GM12878 (cell line): ENCODE data around the gene PIGN. TPM values are rescaled to one million over a fixed set of nuclear protein-coding genes. Genes with fewer than 3 reads are reported as not detected.

Source experiments
- ATAC-seq: fragments of 200-7000 bp; cut with Tn5 transposase; 3 replicates; pipeline ENCODE4 v1.9.1; 2020; ENCODE audit warnings: mild to moderate bottlenecking, moderate library complexity
- BruUV-seq: library from RNA; stranded (reverse); fragments of 400-500 nt; replicated peaks from 2 replicates; lab custom pipeline; 2021; lab: Mats Ljungman, UMichigan
- CTCF ChIA-PET: fragments of 300-600 bp; sonication (Branson Sonifier 250); formaldehyde crosslinking; extraction: SDS; loops from one replicate; lab custom pipeline; 2021; ENCODE audit warnings: inconsistent platforms; lab: Yijun Ruan, JAX
- POLR2A ChIA-PET: fragments of 350-600 bp; formaldehyde crosslinking; extraction: SDS; loops from one replicate; lab custom pipeline; 2021; ENCODE audit warnings: inconsistent platforms; lab: Charles Lee
- RAD21 ChIA-PET: fragments of 300-600 bp; sonication (Branson Sonifier 250); formaldehyde crosslinking; loops from one replicate; lab custom pipeline; 2023; ENCODE audit warnings: antibody characterized with exemption; ENCODE audit not compliant: unreplicated experiment; lab: Charles Lee
- SMC1A ChIA-PET: fragments of 300-600 bp; sonication (Branson Sonifier 250); formaldehyde crosslinking; loops from one replicate; lab custom pipeline; 2023; ENCODE audit not compliant: unreplicated experiment, uncharacterized antibody; lab: Charles Lee
- DNase-seq: peaks from one replicate; pipeline ENCODE4 v3.0.0-alpha.2; 2011; ENCODE audit warnings: low read depth, low spot score
- FAIRE-seq: peaks from 3 replicates; lab custom pipeline; 2011; peaks lifted over from hg19 to GRCh38; lab: Jason Lieb, UNC
- H2AFZ ChIP-seq: 2 replicates; pipeline ENCODE4 v1.6.0; 2011; ENCODE audit warnings: low read depth, low read length, control low read depth; ENCODE audit not compliant: control insufficient read depth
- H3K27ac ChIP-seq: 2 replicates; pipeline ENCODE4 v1.5.1; 2011; ENCODE audit warnings: control low read depth; ENCODE audit not compliant: control insufficient read depth, insufficient read depth
- H3K27me3 ChIP-seq, 2 experiments: replicated peaks in 1 of 2; 2 replicates each; pipeline versions ENCODE4 v1.6.0 to v1.6.1; 2011; ENCODE audit warnings: low read length in 1 of 2; ENCODE audit not compliant: control insufficient read depth in 2 of 2, insufficient read depth in 2 of 2
- H3K36me3 ChIP-seq, 2 experiments: 2 replicates each; pipeline ENCODE4 v1.5.1; 2011; ENCODE audit warnings: low read length in 1 of 2; ENCODE audit not compliant: control insufficient read depth in 2 of 2, insufficient read depth in 2 of 2
- H3K4me1 ChIP-seq: 2 replicates; pipeline ENCODE4 v1.6.1; 2011; ENCODE audit warnings: mild to moderate bottlenecking, low read length, moderate library complexity, mixed read lengths; ENCODE audit not compliant: control insufficient read depth, insufficient read depth
- H3K4me2 ChIP-seq: 2 replicates; pipeline ENCODE4 v1.6.0; 2011; ENCODE audit warnings: control low read depth; ENCODE audit not compliant: control insufficient read depth, insufficient read depth
- H3K4me3 ChIP-seq: fragments of 200-600 bp; sonication (generic); 2 replicates; pipeline ENCODE4 v1.5.1; 2016
- H3K79me2 ChIP-seq: 2 replicates; pipeline ENCODE4 v1.6.0; 2011; ENCODE audit warnings: low read length; ENCODE audit not compliant: control insufficient read depth, insufficient read depth
- H3K9ac ChIP-seq: 2 replicates; pipeline ENCODE4 v1.8.0; 2011; ENCODE audit warnings: low read length, control low read depth, mixed read lengths; ENCODE audit not compliant: control insufficient read depth, insufficient read depth
- H3K9me3 ChIP-seq: replicated peaks from 3 replicates; pipeline ENCODE4 v1.5.1; 2011; ENCODE audit warnings: mild to moderate bottlenecking, low read length; ENCODE audit not compliant: control insufficient read depth, insufficient read depth
- H4K20me1 ChIP-seq: 2 replicates; pipeline ENCODE4 v1.6.0; 2011; ENCODE audit not compliant: control insufficient read depth, insufficient read depth
- ATF7 ChIP-seq: fragments of 450-650 bp; IDR thresholded peaks from 2 replicates; pipeline ENCODE4 v1.6.1; 2016; ENCODE audit warnings: low read depth, mild to moderate bottlenecking
- NFXL1 ChIP-seq: fragments of 450-650 bp; IDR thresholded peaks from 2 replicates; pipeline ENCODE4 v1.6.1; 2017; ENCODE audit warnings: antibody characterized with exemption, mild to moderate bottlenecking, borderline replicate concordance
- WGBS: methylation state at CpG from one replicate; pipeline ENCODE4 v1.1.6; 2016; ENCODE audit warnings: low lambda C conversion rate; ENCODE audit not compliant: insufficient replicate concordance, insufficient coverage; ENCODE audit errors: missing lambda C conversion rate; 5-methylcytosine and 5-hydroxymethylcytosine counted together
- in situ Hi-C: fragments of 300-500 bp; cut with MboI; formaldehyde crosslinking; loops from 9 replicates; pipeline ENCODE4 v1.14.3; 2018; ENCODE audit warnings: mixed read lengths
- intact Hi-C: fragments of 100-400 bp; cut with micrococcal nuclease; formaldehyde crosslinking; loops from one replicate; pipeline ENCODE4 v1.14.2; 2022; ENCODE audit not compliant: unreplicated experiment
- polyA plus RNA-seq, 11 experiments: library from polyadenylated mRNA; depleted of rRNA in 4 of 11; unstranded in 6 of 11; stranded (reverse) in 5 of 11; fragments of >200 nt; fragmentation: Nextera tagmentation in 4 of 11; fragmentation: Illumina TruSeq in 1 of 11; extraction: Ambion mirVana in 4 of 11; extraction: Trizol in 1 of 11; gene quantifications; 1 replicate in 1 of 11; 2 replicates in 10 of 11; pipeline versions ENCODE4 v1.2.1 to v1.2.3, GENCODE V29; 2011 to 2016; ENCODE audit warnings: inconsistent platforms in 2 of 11, missing spikeins in 2 of 11, low read depth in 1 of 11
- total RNA-seq, 4 experiments: library from RNA; depleted of rRNA in 3 of 4; stranded (reverse); fragments of >200 nt in 3 of 4; fragmentation: Illumina TruSeq in 1 of 4; extraction: Trizol in 1 of 4; gene quantifications; 2 replicates each; pipeline versions ENCODE4 v1.2.1 to v1.2.3, GENCODE V29; 2013 to 2021
- TF ChIP-seq, protein P1 (sequence below): fragments of 450-650 bp; conservative IDR thresholded peaks from 2 replicates; pipeline ENCODE4 v1.6.1; 2017; ENCODE audit warnings: mild to moderate bottlenecking, moderate library complexity
- TF ChIP-seq, protein P2 (sequence below): fragments of 450-650 bp; IDR thresholded peaks from 2 replicates; pipeline ENCODE4 v1.6.1; 2017; ENCODE audit warnings: low read depth, mild to moderate bottlenecking, moderate library complexity

Gene PIGN
- total and polyA plus RNA-seq, 10 of the 15 experiments (the other 5 are each of a cell fraction or from before 2014, with no cell fraction given): 6.9 to 25.4 (median 18.7) TPM

DNA sequence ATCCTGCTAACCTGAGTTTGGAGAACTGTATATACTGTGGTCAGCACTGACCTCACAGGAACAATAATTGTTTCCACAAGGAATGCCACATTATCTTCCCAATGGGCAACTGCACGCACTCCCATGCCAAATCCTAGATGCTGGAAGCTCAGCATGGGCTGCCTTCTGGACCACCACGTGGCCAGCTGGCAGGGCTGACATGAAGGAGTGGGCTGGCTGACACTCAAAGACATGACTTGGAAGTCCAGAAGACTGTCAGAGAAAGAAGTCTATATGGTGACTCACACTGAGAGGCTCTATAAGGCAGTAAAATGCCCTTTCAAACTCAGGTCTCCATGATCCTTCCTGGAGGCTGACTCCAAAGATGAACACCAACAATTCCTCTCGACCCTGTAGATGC, 195.7 kb downstream of the PIGN start:
- H3K4me1 ChIP-seq: no peaks in the 10 kb centered on the region
- in situ Hi-C loops (no loop called here), intact Hi-C loops (no loop called here)
- ChIA-PET RAD21 (no interaction called here), SMC1A (no interaction called here), POLR2A (no interaction called here), CTCF (interaction anchor here (1.3 kb wide), 1 partner anchor 140 kb away, joined by 3 read pairs; no protein-coding TSS in a partner anchor)
- DNase-seq (no peak), ATAC-seq (no peak), FAIRE-seq (no peak)
- H3K79me2 ChIP-seq: no peaks in the 10 kb centered on the region
- H3K4me3 ChIP-seq: no peak overlapping the region
- BruUV-seq: no TSS peak
- H3K27me3 ChIP-seq: no peaks in the 10 kb centered on the region
- no peak overlapping the region for H3K27ac ChIP-seq
- TF ChIP-seq, protein P1, sequence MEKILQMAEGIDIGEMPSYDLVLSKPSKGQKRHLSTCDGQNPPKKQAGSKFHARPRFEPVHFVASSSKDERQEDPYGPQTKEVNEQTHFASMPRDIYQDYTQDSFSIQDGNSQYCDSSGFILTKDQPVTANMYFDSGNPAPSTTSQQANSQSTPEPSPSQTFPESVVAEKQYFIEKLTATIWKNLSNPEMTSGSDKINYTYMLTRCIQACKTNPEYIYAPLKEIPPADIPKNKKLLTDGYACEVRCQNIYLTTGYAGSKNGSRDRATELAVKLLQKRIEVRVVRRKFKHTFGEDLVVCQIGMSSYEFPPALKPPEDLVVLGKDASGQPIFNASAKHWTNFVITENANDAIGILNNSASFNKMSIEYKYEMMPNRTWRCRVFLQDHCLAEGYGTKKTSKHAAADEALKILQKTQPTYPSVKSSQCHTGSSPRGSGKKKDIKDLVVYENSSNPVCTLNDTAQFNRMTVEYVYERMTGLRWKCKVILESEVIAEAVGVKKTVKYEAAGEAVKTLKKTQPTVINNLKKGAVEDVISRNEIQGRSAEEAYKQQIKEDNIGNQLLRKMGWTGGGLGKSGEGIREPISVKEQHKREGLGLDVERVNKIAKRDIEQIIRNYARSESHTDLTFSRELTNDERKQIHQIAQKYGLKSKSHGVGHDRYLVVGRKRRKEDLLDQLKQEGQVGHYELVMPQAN: no peak
- no peak for TF ChIP-seq ATF7
- TF ChIP-seq NFXL1: no peak
- TF ChIP-seq, protein P2, sequence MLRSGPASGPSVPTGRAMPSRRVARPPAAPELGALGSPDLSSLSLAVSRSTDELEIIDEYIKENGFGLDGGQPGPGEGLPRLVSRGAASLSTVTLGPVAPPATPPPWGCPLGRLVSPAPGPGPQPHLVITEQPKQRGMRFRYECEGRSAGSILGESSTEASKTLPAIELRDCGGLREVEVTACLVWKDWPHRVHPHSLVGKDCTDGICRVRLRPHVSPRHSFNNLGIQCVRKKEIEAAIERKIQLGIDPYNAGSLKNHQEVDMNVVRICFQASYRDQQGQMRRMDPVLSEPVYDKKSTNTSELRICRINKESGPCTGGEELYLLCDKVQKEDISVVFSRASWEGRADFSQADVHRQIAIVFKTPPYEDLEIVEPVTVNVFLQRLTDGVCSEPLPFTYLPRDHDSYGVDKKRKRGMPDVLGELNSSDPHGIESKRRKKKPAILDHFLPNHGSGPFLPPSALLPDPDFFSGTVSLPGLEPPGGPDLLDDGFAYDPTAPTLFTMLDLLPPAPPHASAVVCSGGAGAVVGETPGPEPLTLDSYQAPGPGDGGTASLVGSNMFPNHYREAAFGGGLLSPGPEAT: no peak
- no peaks in the 10 kb centered on the region for H3K36me3 ChIP-seq
- H4K20me1 ChIP-seq: no peaks in the 10 kb centered on the region
- H3K9me3 ChIP-seq: no peaks in the 10 kb centered on the region; the same call in 2 of the 3 replicates
- H3K4me2 ChIP-seq: no peak overlapping the region
- 19% methylated on average over 3 of the region's 3 CpGs for WGBS
- no peak overlapping the region for H3K9ac ChIP-seq
- H2AFZ ChIP-seq: no peak overlapping the region

Other genes starting within 250 kb of the PIGN start
- gene RELCH, start 199 bp upstream of the PIGN start, total RNA-seq (2014; rRNA removed): 23.4 and 26.1 TPM in 2 replicates
- 23.6 and 28.6 TPM in 2 replicates for gene RELCH, start 199 bp upstream of the PIGN start, total RNA-seq (2014; rRNA removed; fragmentation: Illumina TruSeq; extraction: Trizol)
- 20.3 and 21.3 TPM in 2 replicates for gene RELCH, start 199 bp upstream of the PIGN start, total RNA-seq (2021)
- gene RELCH, start 199 bp upstream of the PIGN start, polyA plus RNA-seq (2011; rRNA removed): 20.4 and 25.2 TPM in 2 replicates
- 17.2 and 21.0 TPM in 2 replicates for gene RELCH, start 199 bp upstream of the PIGN start, polyA plus RNA-seq (2014; fragmentation: Illumina TruSeq; extraction: Trizol)
- gene RELCH, start 199 bp upstream of the PIGN start, polyA plus RNA-seq (2014; fragmentation: Nextera tagmentation; extraction: Ambion mirVana): 1 to 10 TPM; 3.1 to 3.4 TPM
- gene RELCH, start 199 bp upstream of the PIGN start, polyA plus RNA-seq (2014; rRNA removed): 11.2 and 11.8 TPM in 2 replicates
- gene RELCH, start 199 bp upstream of the PIGN start, polyA plus RNA-seq (2016; fragmentation: Nextera tagmentation; extraction: Ambion mirVana): 10 to 100 TPM; 10.4 to 11.7 TPM
- gene TNFRSF11A, start 138.3 kb upstream of the PIGN start, total RNA-seq (2014; rRNA removed): 0.11 TPM in 2 replicates
- 0.09 and 0.45 TPM in 2 replicates for gene TNFRSF11A, start 138.3 kb upstream of the PIGN start, total RNA-seq (2014; rRNA removed; fragmentation: Illumina TruSeq; extraction: Trizol)
- 0.18 and 0.56 TPM in 2 replicates for gene TNFRSF11A, start 138.3 kb upstream of the PIGN start, total RNA-seq (2021)
- 3.2 and 4.0 TPM in 2 replicates for gene TNFRSF11A, start 138.3 kb upstream of the PIGN start, polyA plus RNA-seq (2011; rRNA removed)
- 0.06 and 0.07 TPM in 2 replicates for gene TNFRSF11A, start 138.3 kb upstream of the PIGN start, polyA plus RNA-seq (2014; fragmentation: Illumina TruSeq; extraction: Trizol)
- under 1 TPM; 0.07 to 0.10 TPM for gene TNFRSF11A, start 138.3 kb upstream of the PIGN start, polyA plus RNA-seq (2014; fragmentation: Nextera tagmentation; extraction: Ambion mirVana)
- gene TNFRSF11A, start 138.3 kb upstream of the PIGN start, polyA plus RNA-seq (2014; rRNA removed): 0.09 and 0.29 TPM in 2 replicates
- under 1 TPM; 0.28 to 0.35 TPM for gene TNFRSF11A, start 138.3 kb upstream of the PIGN start, polyA plus RNA-seq (2016; fragmentation: Nextera tagmentation; extraction: Ambion mirVana)